Activated CD8-positive, alpha-beta memory T cell treated with anti-CD3 and anti-CD28 coated beads for 36 hours (primary cell): ENCODE data around the gene ATP13A2. TPM values are rescaled to one million over a fixed set of nuclear protein-coding genes. Genes with fewer than 3 reads are reported as not detected.

ENCODE experiments used
- CTCF ChIA-PET: fragments of 350-600 bp; sonication (Branson Sonifier 250); formaldehyde crosslinking; loops from one replicate; lab custom pipeline; 2021; ENCODE audit warnings: antibody characterized with exemption; lab: Charles Lee
- POLR2A ChIA-PET: fragments of 350-600 bp; sonication (Branson Sonifier 250); formaldehyde crosslinking; loops from one replicate; lab custom pipeline; 2021; ENCODE audit warnings: antibody characterized with exemption; lab: Charles Lee
- total RNA-seq, 2 experiments: library from RNA; stranded (reverse); gene quantifications; one replicate each; pipeline ENCODE4 v1.2.3, GENCODE V29; 2021

ATP13A2 gene
- total RNA-seq, 2 experiments from 2014 or later: 41.3 to 46.9 TPM

DNA sequence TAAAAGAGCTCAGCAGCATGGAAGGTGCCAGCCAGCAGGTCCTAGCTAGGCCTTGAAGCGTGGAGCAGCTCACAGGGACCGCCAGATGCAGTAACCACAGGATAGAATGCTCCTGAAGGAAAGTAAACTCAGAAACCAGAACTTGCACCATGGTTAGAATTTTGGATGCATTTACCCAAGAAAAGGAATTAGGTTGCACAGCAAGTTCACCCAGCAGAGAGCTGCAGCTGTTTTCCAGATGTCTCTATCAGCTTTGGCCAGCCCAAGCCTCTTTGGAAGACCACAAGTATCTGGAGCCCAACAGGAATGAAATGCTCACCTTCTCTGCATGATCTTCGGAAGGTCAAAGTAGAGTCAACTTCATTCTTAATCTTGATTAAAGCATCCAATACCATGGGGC lies 21.0 kb upstream of the ATP13A2 start:
- CTCF ChIA-PET: no interaction called here
- POLR2A ChIA-PET: no interaction called here

- POLR2A ChIA-PET: no interaction called here
- CTCF ChIA-PET: no interaction called here
These were observed 19.7 kb upstream of the ATP13A2 start for GRCh38 chr1:17031436-17031835.

DNA sequence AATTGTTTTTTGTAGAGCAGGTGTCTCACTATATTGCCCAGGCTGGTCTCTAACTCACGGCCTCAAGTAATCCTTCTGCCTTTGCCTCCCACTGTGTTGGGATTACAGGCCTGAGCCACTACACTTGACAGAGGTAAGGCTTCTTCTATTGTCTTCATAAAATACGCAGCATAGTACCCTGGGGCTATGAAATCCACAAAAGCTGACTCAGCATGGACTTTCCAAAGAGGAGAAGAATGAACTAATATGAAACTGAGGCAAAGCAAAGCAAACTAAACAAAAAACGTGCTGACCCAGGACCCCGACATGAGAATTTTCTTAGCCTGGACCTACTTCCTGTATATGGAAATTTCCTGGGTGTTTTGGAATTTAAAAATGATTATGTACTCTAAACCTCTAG lies 18.5 kb upstream of the ATP13A2 start:
- CTCF ChIA-PET: no interaction called here
- POLR2A ChIA-PET: no interaction called here

DNA sequence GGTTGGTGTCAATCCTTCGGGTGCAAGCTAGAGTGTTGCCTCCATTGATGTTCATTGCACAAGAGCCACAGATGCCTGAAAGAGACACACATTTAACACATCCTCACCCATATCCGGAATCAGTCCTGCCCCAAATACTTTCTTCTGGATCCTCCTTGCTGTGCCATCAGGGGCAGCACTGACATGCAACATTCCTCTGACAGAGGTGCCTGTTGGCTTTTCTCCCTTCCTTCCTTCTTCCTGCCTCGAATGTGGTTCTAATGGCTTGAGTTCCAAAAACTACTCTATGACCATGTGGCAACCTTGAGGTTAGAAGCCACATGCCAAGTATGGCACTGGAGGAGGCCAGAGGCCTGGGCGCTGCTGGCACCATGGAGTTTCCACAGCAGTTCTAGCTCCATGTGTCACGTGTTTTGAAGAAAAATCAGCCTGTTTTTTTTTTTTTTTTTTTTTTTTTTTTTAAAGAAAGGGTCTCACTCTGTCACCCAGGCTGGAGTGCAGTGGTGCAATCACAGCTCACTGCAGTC lies 17.0 kb upstream of the ATP13A2 start:
- ChIA-PET POLR2A (no interaction called here), CTCF (interaction anchor here (0.7 kb wide), 1 partner anchor 21 kb away, joined by 6 read pairs; no protein-coding TSS in a partner anchor)

DNA sequence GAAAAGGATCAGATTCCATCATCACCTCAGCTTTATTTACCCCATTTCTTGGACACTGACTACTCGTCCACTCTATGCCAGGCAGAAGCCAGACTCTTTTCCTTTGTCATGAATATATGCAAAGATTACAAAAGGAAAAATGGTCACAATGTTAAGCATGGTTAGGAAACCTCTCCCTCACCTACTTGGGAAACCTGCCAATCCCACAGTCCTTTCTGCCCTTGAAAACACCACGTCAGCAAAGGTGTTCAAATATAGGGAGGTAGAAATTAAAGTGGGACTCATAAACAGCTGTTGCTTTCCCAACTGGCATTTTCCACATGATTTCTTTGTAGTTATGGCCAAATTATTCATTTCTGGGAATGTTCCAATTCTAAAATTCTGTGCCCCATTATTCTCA lies 16.2 kb upstream of the ATP13A2 start:
- CTCF ChIA-PET: no interaction called here

GRCh38 chr1:17027403-17027802 lies 15.7 kb upstream of the ATP13A2 start:
- POLR2A ChIA-PET: no interaction called here
- CTCF ChIA-PET: no interaction called here

More for the DNA sequence above, 16.2 kb upstream of the ATP13A2 start:
- POLR2A ChIA-PET: no interaction called here

- POLR2A ChIA-PET: no interaction called here
- CTCF ChIA-PET: no interaction called here
These were observed 13.0 kb upstream of the ATP13A2 start for GRCh38 chr1:17024721-17025120.

- POLR2A ChIA-PET: no interaction called here
- CTCF ChIA-PET: interaction anchor here (1.4 kb wide), 1 partner anchor 10 kb away, joined by 5 read pairs; no protein-coding TSS in a partner anchor
These were observed 11.8 kb upstream of the ATP13A2 start for GRCh38 chr1:17023573-17023972.

DNA sequence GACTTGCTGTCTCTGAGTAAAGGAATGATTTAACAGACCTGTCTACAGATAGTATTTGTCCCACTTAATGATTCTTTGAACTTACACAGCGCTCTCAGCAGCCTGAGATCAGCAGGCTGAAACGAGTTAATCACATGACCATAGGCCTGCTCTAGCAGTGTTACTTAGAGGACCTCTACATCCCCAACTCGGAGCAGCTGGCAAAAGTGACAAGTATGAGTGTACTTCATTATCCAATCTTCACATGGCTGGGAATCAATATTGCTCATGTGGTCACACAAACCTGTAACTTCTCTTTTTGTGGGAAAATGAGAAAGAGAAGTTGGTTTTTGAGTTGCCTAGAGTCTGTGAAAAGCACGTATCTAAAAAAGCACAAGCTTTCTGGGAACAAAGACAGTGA lies 11.4 kb upstream of the ATP13A2 start:
- CTCF ChIA-PET: interaction anchor here (1.4 kb wide), 1 partner anchor 10 kb away, joined by 5 read pairs; no protein-coding TSS in a partner anchor
- POLR2A ChIA-PET: no interaction called here

DNA sequence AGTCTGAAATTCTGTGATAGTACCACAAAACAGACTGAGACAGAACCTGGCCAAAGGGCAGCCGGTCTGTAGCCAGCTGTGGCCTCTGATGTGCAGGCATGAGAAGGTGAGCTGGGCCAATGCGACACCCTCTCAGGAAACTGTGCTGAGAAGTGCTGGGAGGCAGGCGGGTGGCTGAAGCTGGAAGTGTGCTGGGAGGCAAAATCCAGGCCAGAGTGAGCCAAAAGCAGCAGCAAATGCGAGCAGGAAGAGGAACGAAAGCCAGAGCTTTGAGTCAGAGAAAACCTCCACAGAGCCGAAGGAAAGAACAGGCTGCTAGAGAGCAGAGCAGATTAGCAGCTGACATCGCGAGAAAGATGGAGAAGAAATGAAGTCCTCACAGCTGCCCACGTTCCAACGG lies 10.2 kb upstream of the ATP13A2 start:
- POLR2A ChIA-PET: no interaction called here
- CTCF ChIA-PET: no interaction called here

DNA sequence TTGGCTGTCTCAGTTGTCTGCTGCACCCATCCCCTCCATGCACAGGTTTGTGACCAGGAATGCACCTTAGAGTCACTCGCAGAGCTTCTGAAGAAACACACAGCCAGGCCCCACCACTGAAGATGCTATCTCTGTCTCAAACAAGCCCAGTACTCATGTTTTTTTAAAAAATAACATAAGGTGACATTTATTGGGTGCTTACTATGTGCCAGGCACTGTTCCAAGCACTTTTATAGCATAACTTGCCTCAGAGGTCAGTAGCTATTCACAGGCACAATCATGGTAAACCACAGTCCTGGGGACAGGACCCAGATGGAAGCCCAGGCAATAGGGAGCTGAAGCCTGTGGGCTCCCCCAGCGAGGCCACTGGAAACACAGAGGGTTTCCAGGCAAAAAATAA lies 8.8 kb upstream of the ATP13A2 start:
- CTCF ChIA-PET: interaction anchor here (0.7 kb wide), 1 partner anchor 25 kb away, joined by 4 read pairs; no protein-coding TSS in a partner anchor
- POLR2A ChIA-PET: no interaction called here

GRCh38 chr1:17018849-17019248 lies 7.1 kb upstream of the ATP13A2 start:
- POLR2A ChIA-PET: no interaction called here

GRCh38 chr1:17017435-17017834 lies 5.7 kb upstream of the ATP13A2 start:
- CTCF ChIA-PET: no interaction called here
- POLR2A ChIA-PET: no interaction called here

More at GRCh38 chr1:17018849-17019248, 7.1 kb upstream of the ATP13A2 start:
- CTCF ChIA-PET: no interaction called here

GRCh38 chr1:17016317-17016661 lies 4.6 kb upstream of the ATP13A2 start:
- ChIA-PET CTCF (interaction anchor here (0.6 kb wide), 1 partner anchor 117 kb away, joined by 3 read pairs; no protein-coding TSS in a partner anchor), POLR2A (no interaction called here)

GRCh38 chr1:17014671-17015567 lies 3.2 kb upstream of the ATP13A2 start:
- CTCF ChIA-PET: no interaction called here
- POLR2A ChIA-PET: no interaction called here

DNA sequence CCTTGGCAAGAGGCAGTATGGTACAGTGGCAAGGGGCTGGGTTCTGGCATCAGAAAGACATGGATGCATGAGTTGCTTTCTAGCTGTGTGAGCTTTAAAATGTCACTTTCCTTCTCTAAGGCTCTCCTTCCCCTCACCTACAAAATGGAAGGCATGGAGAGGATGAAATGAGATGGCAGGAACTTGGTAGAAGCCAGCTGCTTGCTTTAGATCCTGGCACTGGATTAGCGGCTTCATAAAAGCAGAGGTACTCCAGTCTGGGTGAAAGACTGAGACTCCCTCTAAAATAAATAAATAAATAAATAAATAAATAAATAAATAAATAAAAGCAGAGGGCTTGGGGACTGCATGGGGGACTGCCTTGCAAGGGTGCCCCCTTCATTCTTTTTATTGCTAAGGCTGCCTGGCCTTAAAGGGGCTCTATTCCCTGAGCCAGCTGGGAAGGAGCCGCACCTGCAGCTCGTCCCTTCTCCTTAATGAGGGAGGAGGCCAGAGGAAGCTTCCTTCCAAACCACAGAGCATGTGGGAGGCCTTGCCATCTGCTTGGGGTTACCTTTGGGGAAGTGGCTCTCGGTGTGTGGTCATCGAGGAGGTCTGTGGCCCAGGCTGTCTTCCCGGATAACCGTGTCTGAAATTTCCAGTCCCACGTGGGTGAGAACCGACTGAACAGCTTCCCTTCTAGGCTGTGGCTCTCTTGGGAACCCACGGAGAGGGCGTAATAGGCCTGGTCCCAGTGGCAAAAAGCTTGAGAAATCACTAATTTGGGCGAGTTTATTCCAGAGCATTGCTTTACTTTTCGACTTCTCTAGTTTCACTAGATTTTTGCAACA lies 2.0 kb upstream of the ATP13A2 start:
- CTCF ChIA-PET: interaction anchor here (1.5 kb wide), 1 partner anchor 9 kb away, joined by 5 read pairs; no protein-coding TSS in a partner anchor
- POLR2A ChIA-PET: no interaction called here

GRCh38 chr1:17012775-17013490 lies 1.2 kb upstream of the ATP13A2 start:
- POLR2A ChIA-PET: no interaction called here
- CTCF ChIA-PET: interaction anchor here (1.5 kb wide), 1 partner anchor 10 kb away, joined by 5 read pairs; no protein-coding TSS in a partner anchor

- POLR2A ChIA-PET: no interaction called here
- CTCF ChIA-PET: no interaction called here
These were observed 663 bp downstream of the ATP13A2 start for GRCh38 chr1:17011092-17011438.

- POLR2A ChIA-PET: interaction anchor here (0.6 kb wide), 1 partner anchor 56 kb away, joined by 3 read pairs; no protein-coding TSS in a partner anchor
- CTCF ChIA-PET: no interaction called here
These were observed 2.0 kb downstream of the ATP13A2 start for GRCh38 chr1:17009706-17010105.
